ENCODE results near the gene CPNE6. TPM values are rescaled to one million over a fixed set of nuclear protein-coding genes. Genes with fewer than 3 reads are reported as not detected.
"Not testable (repeated sequence)": the region's sequence is repeated elsewhere in the genome, so short reads cannot be mapped to it uniquely, and the experiment has no call there.

Gene CPNE6
- polyA plus RNA-seq, 1 donor, result 0.18 TPM

DNA sequence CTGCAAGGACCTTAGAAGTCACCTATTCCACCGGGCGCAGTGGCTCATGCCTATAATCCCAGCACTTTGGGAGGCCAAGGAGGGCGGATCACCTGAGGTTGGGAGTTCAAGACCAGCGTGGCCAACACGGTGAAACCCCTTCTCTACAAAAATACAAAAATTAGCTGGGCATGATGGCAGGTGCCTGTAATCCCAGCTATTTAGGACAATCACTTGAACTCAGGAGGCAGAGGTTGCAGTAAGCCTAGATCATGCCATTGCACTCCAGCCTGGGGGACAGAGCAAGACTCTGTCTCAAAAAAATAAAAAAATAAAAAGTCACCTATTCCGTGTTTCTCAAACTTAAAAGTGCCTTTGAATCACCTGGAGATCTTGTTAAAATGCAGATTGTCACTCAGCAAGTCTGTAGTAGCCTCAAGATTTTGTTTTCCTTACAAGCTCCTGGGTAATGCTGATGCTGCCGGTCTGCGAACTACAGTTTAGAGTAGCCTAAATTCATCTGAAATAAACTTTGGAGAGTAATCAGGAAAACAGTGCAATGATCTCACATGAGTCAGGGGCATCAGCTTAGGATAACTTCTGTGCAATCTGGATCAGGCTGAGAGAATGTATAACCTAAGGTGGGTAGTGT lies 34.4 kb downstream of the CPNE6 start:
- not testable (repeated sequence) for DNase-seq

DNA sequence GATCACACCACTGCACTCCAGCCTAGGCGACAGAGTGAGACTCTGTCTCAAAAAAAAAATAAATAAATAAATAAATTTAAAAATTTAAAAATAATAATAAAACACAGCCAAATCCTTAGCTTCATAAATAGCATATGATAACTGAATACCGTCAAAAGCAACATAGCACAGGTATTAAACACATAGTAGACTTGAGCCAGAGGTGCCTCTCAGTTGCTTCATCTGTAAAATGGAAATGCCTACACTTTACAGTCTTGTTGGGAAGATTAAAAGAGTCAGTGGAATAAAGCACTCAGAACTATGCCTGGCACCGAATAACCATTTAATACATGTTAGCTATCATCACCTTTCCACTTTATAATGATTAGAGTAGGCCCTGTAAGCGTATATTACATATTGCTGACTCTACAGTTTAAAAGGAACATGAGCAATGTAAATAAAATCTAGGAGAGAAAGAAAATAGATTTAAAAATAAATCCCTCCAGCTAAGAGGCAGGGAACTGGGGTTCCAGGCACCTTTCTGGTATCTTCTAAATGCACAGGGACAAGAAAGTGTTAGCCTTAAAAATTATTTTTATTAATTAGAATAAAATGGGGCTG lies 35.4 kb downstream of the CPNE6 start:
- DNase-seq, result no peak

DNA sequence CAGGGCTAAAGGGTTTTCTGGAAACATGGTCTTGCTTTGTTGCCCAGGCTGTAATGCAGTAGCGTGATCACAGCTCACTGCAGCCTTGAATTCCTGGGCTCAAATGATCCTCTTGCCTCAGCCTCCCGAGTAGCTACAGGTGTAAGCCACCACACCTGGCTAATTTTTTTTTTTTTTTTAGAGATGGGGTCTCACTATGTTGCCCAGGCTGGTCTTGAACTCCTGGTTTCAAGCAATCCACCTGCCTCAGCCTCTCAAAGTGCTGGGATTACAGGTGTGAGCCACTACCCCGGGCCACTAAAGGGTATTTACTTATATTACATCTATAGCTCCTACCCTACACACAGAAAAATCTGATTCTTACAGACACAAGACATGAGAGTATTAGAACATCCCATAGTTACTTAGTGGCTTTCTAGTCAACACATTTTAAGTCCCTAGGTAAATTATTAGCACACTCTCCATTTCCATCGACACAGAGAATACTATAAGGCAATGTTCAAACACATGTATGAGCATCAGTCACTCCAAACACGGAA lies 37.0 kb downstream of the CPNE6 start:
- DNase-seq, result no peak

DNA sequence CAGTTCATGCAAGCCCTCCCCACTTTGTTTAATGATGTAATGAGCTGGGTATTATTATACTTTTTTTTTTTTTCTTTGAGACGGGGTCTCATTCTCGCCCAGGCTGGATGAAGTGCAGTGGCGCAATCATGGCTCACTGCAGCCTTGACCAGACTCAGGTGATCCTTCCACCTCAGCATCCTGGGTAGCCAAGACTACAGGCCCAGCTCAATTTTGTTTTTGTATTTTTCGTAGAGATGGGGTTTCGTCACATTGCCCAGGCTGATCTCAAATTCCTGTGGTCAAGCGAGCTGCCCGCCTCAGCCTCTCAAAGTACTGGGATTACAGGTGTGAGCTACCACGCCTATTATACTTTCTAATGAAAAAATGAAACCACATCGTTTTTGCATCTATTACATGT lies 38.7 kb downstream of the CPNE6 start:
- DNase-seq, result no peak

DNA sequence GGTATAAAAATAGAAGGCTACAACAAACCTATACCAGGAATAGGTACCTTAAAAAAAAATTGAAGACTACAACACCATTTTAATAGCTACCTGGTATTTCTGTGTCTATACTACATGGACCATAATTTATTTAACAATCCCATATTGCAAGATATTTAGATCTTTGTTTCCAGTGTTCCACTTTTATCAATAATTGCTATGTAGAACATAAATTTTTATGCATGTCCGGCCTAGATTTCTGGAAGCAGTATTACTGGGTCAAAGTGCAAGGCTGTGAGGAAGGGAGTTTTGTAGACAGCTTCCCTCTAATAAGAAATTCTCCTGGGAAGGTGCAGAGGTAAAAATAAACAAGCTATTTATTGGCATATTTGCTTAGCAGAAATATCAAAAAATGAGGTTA lies 39.2 kb downstream of the CPNE6 start:
- no peak for DNase-seq

DNA sequence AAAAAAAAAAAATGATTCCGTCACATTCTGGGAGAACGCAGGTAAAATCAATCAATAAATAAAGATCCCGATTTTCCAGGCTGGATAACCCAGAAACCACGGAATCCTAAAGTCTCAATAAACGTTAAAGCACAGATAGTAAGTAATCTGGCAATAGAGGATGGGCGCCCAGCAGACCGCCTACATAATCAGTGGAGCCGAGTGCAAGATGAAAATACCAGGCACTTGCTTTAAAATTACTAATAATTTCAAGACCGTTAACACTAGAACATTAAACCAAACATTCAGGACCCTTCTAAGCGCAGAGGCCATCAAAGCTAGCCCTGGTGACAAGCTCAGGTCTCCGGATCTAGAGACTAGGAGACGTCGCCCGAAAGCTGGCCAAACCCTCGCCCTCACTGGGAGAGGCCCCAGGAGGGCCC lies 42.0 kb downstream of the CPNE6 start:
- DNase-seq, result no peak

DNA sequence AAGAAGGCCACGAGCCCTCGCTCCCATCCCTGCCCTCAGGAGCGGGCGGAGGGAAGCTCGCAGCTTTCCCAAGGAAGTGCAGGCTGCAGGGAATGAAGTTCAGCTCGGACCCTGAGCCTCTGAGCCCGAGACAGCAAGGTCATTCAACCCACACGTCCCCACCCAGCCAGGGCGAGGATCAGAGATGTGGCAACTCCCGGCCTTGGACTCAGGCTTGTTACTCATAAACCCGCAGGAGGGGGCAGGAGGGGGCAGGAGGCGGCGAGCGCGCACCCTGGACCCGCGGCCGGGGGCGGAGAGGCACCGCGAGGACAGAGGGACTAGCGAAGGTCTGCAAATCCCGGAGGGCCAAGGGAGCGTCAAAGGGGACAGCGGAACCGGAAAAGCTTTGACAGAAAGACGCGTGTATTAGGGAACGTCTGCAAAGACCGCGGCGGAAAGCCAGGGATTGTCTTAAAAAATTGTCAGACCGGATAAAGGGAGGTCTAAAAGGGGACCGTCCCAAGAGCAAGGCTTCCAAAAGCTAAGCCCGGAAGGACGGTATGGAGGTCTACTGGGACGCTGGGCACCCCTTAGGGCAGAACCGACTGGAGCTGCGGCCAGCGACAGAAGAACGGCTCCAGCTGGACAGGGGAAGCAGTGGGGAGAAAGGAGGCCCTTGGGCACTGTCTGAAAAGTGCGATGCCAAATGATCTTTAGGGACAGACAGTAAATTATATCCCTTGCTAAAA lies 42.6 kb downstream of the CPNE6 start:
- DNase-seq, result peak; percentile 85

DNA sequence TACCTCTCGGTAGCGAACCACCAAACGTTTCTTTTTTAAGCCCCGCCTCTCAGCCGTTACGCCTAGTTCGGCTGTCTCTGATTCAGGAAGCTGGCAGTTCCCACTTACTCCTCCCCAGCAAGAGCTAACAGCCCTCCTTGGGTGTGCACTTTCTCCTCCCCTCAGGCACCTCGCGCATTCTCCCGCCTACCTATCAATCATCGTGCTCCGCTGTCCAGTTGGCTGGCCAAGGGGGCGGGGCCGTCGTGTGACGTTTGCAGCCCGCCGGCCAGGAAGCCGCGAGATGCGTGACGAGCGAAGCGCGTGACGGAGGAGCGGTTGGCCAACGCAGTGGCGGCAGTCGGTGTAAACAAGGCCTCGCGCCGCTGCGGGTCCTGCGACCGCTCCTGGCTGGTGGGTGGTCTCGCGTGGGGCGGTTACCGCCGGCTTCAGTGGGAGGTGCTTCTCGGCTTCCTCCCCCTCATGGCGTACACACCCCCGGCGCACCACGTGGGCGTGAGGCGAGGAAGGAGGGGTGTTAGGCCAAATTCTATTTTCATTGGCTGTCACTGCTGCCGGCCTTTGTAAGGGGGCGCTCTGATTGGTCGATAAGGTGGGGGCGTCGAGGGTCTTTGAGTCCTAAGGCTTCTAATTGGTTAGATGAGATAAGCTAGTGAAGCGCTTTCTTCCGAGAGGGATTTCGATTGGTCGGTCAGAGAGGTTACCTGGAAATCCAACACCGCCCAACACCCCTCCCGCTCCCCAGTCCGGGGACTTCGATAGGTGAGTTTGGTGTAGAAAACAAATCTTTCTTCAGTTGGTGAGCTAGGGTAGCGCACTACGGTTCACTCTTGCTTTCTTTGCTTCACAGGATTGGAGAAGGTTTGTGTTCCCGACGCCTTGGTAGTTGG lies 43.4 kb downstream of the CPNE6 start, which contains the start of the genes DCAF11 and NRL:
DCAF11 (plus strand) TSS at position 246 of the 890 bp plus-strand sequence. CDS start 818 bp downstream, outside the sequence.
NRL (minus strand) TSS at position 418 of the 890 bp plus-strand sequence. CDS start 32,101 bp downstream, outside the sequence.
- DNase-seq, result peak; percentile 100

DNA sequence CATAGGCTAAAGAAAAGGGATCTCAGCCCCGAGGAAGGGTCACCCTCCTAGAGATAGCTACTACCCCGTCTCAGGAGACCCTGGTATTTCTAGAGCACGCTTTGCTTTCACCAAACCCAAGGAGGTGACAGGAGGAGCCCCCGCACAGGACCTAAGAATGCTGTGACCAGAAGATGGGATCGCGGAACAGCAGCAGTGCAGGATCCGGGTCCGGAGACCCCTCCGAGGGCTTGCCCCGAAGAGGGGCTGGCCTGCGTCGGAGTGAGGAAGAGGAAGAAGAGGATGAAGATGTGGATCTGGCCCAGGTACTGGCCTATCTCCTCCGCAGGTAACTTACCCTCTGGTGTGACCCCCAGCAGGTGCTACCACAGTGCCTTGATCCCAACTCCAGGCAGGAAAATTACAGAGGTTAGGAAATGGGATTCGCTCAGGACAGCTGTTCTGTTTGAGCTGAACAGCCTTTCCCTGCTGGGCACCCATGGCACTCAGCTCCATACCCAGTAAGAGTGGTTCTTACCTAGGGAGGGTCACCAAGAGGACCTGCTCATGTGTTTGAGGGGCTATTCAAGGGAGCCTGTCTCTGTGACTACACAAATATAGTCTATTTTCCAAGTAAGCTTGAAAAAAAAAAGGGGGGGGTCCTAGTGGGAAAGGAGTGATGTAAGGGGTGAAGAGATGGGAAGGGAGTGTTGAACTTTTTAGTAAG lies 44.2 kb downstream of the CPNE6 start:
- DNase-seq, result no peak

DNA sequence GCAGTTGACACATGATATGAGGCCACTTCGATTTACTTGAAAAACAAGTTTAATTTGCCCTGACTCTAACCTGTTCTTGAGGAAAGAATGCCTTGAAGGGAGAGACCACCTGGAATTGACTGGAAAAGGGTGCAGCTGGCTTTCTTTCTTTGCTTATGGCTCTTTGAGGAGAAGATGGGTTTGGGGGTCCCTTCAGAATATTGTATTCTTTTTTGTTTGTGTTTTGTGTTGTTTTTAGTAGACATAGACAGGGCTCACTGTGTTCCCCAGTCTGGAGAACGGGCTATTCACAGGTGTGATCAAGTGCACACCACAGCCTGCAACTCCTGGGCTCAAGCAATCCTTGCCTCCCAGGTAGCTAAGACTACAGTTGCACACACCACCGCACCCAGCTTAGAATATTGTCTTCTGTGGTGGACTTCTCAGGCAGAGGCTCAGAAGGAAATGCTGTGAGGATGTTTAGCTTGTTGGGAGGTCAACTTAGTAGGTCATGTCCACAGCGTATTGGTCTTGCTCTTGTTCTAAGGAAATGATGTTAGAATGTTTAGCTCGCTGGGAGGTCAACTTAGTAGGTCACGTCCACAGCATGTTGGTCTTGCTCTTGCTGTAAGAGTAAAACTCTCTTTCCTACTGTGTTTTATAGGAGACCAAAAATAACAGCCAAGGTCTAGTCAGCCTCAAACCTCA lies 44.9 kb downstream of the CPNE6 start:
- no peak for DNase-seq

DNA sequence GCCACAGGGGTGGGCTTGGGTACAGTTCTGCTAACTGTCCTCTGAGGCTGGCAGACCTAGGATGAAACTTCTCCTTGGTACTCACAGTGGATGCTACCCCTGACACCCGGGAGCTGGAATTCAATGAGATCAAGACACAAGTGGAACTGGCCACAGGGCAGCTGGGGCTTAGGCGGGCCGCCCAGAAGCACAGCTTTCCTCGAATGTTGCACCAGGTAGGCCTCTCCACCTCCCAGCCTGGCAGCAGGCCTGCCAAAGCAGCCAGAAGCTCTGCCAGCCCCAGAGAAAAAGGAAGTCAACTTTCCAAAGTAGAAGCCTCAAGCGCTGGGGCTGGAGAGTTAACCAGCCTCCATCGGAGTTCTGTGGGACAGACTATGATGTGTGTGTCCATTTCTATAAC lies 45.8 kb downstream of the CPNE6 start:
- no peak for DNase-seq

DNA sequence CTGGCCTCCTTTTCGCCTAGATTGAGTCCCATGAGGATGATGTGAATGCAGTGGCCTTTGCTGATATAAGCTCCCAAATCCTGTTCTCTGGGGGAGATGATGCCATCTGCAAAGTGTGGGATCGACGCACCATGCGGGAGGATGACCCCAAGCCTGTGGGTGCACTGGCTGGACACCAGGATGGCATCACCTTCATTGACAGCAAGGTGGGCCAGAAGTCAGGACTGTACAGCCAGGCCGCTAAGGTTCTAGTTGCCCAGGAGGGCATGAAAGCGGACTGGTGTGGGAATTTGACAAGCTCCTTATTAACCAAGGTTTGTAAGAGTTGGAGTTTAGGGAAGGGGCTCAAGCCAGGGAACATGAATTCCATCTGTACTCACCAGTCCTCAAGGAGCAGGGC lies 48.3 kb downstream of the CPNE6 start:
- no peak for DNase-seq

DNA sequence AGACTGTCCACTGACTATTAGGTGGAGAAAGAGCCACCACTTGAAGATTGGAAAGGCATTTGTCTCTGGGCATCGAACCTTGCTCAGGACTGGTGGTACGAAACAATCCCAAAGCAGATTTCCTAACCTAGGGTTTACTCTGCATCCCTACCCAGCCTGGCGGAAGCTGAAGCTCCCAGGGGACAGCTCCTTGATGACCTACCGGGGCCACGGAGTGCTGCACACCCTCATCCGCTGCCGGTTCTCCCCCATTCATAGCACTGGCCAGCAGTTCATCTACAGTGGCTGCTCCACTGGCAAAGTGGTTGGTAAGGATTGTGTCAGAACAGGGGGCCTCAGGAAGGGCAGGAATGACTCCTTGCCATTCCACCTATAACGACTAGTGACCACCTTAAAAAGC lies 49.8 kb downstream of the CPNE6 start:
- DNase-seq, result no peak

DNA sequence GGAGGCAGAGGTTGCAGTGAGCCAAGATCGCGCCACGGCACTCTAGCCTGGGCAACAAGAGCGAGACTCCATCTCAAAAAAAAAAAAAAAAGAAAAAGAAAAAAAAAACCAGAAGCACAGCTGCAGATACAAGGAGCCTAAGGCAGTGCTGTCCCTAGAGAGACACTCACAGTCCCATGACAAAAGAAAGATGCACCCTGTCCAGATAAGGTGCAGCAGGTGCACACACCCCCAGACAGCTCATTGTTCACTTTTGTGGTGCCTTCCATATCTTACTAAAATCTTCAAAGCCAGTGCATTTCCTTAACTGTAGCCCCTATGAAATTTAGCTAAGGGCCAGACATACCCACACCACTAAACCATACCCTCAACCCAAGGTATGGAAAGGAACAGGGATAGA lies 51.1 kb downstream of the CPNE6 start:
- DNase-seq, result no peak

DNA sequence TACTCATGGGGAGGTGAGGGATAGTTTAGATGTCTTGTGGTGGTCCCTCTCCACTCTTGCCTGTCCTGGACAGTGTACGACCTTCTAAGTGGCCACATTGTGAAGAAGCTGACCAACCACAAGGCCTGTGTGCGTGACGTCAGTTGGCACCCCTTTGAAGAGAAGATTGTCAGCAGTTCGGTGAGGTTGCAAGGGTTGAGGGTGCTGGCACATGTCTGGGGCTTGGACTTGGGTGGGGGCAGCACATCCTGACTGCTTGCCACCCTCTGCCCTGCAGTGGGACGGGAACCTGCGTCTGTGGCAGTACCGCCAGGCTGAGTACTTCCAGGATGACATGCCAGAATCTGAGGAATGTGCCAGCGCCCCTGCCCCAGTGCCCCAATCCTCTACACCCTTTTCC lies 51.5 kb downstream of the CPNE6 start:
- DNase-seq, result no peak

DNA sequence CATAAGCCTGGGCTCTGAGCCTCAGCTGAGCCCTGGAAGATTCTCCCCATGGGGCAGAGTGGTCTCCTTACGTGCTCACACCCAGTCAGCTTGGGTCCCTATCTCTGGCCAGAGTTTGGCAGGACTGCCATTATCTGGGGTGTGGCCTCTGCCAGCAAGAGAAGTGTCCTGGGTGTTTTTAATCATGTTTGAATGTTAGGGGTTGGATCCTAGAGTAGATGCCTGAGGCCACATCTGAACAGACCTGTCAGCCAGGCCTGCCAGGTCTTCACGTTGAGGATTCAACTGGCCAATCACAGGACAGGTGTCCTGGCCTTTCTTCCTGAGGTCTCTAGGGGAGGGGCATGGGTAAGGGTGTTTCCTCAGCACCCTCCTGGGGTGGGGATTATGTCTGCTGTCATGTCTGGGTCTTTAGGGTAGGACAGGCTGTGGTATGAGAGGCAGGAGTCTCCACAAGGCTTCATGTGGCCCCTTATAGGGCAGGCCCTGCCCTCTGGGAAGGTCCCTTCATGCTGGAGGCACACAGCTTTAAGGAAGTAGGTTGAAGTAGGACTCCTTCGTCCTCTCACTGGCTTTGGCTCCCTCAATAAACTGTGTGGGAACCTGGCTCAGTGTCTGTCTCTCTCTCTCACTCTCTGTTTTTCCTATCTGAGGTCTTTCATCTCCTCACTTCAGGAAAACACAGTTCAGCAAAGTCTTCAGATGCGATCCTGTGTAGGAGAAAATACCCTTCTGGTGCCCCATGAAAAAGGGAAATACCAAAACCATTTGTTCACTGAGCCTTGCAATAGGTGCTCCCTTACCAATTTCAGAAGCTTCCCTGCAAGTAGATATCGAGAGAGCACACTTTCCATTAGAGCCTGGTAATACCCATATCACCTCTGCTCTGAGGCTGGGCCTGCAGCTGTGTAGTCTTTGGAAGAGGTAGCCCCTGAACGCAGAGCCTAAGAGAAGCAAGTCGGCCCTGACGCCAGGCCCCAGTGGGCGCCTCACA lies 52.4 kb downstream of the CPNE6 start:
- no peak for DNase-seq

DNA sequence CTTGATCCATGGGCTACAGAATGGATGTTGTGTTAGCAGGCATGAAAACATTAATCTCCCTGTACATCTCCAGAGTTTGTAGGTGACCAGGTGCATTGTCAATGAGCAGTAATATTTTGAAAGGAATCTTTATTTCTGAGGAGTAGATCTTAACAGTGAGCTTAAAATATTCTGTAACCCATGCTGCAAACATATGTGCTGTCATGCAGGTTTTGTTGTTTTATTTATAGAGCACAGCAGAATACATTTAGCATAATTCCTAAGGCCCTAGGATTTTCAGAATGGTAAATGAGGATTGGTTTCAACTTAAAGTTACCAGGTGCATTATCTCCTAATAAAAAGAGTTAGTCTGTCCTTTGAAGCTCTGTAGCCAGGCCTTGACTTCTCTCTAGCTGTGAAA lies 55.6 kb downstream of the CPNE6 start:
- no peak for DNase-seq

DNA sequence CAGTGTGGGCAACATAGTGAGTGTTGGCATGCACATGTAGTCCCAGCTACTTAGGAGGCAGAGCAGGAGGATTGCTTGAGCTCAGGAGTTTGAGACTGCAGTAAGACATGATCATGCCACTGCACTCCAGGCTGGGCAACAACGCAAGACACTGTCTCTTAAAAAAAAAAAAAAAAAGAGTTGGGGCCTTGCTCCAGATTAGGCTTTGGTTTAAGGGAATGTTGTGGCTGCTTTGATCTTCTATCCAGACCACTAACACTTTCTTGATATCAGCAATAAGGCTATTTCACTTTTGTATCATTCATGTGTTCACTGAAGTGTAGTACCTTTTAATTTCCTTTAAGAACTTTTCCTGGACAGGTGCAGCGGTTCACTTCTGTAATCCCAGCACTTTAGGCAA lies 56.3 kb downstream of the CPNE6 start:
- no peak for DNase-seq
